ENCODE data around the gene KNDC1. TPM values are rescaled to one million over a fixed set of nuclear protein-coding genes. Genes with fewer than 3 reads are reported as not detected.

The KNDC1 gene
- total RNA-seq, 1 donor from 2014 or later, result 0.55 TPM

GRCh38 chr10:133249094-133249780, 89.2 kb downstream of the KNDC1 start:
- peaks cover 20% of the 10 kb centered on the region for H3K27me3 Mint-ChIP-seq (ENCODE audit: low read depth)
- no peak overlapping the region for H3K27ac Mint-ChIP-seq (ENCODE audit: unreplicated experiment)
- no peaks in the 10 kb centered on the region for H3K36me3 Mint-ChIP-seq (ENCODE audit: low read depth)
- no peaks in the 10 kb centered on the region for H3K9me3 Mint-ChIP-seq (ENCODE audit: low read depth)
- DNase-seq (ENCODE audit: low spot score), result no peak
- H3K4me1 Mint-ChIP-seq (ENCODE audit: low read depth), result no peaks in the 10 kb centered on the region
- no peak for TF ChIP-seq CTCF (IDR thresholded peaks at IDR 0.05)
- no peak overlapping the region for H3K4me3 Mint-ChIP-seq (ENCODE audit: unreplicated experiment)

GRCh38 chr10:133249975-133250754, 90.1 kb downstream of the KNDC1 start:
- TF ChIP-seq CTCF (IDR thresholded peaks at IDR 0.05), result no peak
- no peaks in the 10 kb centered on the region for H3K4me1 Mint-ChIP-seq (ENCODE audit: low read depth)
- no peak overlapping the region for H3K4me3 Mint-ChIP-seq (ENCODE audit: unreplicated experiment)
- no peaks in the 10 kb centered on the region for H3K36me3 Mint-ChIP-seq (ENCODE audit: low read depth)
- DNase-seq (ENCODE audit: low spot score), result no peak
- H3K27ac Mint-ChIP-seq (ENCODE audit: unreplicated experiment), result no peak overlapping the region
- H3K9me3 Mint-ChIP-seq (ENCODE audit: low read depth), result no peaks in the 10 kb centered on the region
- H3K27me3 Mint-ChIP-seq (ENCODE audit: low read depth), result peaks cover 24% of the 10 kb centered on the region

GRCh38 chr10:133251388-133252222, 91.6 kb downstream of the KNDC1 start:
- DNase-seq (ENCODE audit: low spot score), result no peak
- Mint-ChIP-seq H3K9me3 (ENCODE audit: low read depth) (no peaks in the 10 kb centered on the region), H3K27me3 (ENCODE audit: low read depth) (peaks cover 21% of the 10 kb centered on the region), H3K4me3 (ENCODE audit: unreplicated experiment) (no peak overlapping the region), H3K27ac (ENCODE audit: unreplicated experiment) (no peak overlapping the region), H3K36me3 (ENCODE audit: low read depth) (no peaks in the 10 kb centered on the region), H3K4me1 (ENCODE audit: low read depth) (no peaks in the 10 kb centered on the region)
- no peak for TF ChIP-seq CTCF (IDR thresholded peaks at IDR 0.05)

- Mint-ChIP-seq H3K27me3 (ENCODE audit: low read depth) (peaks cover 19% of the 10 kb centered on the region), H3K9me3 (ENCODE audit: low read depth) (no peaks in the 10 kb centered on the region), H3K36me3 (ENCODE audit: low read depth) (no peaks in the 10 kb centered on the region), H3K27ac (ENCODE audit: unreplicated experiment) (no peak overlapping the region), H3K4me3 (ENCODE audit: unreplicated experiment) (no peak overlapping the region), H3K4me1 (ENCODE audit: low read depth) (no peaks in the 10 kb centered on the region)
- no peak for TF ChIP-seq CTCF (IDR thresholded peaks at IDR 0.05)
- DNase-seq (ENCODE audit: low spot score), result no peak
Measured at GRCh38 chr10:133252223-133252552, 92.2 kb downstream of the KNDC1 start.

GRCh38 chr10:133253361-133253955, 93.4 kb downstream of the KNDC1 start:
- Mint-ChIP-seq H3K4me1 (ENCODE audit: low read depth) (no peaks in the 10 kb centered on the region), H3K4me3 (ENCODE audit: unreplicated experiment) (no peak overlapping the region), H3K36me3 (ENCODE audit: low read depth) (no peaks in the 10 kb centered on the region), H3K27ac (ENCODE audit: unreplicated experiment) (no peak overlapping the region), H3K27me3 (ENCODE audit: low read depth) (peaks cover 18% of the 10 kb centered on the region), H3K9me3 (ENCODE audit: low read depth) (no peaks in the 10 kb centered on the region)
- no peak for TF ChIP-seq CTCF (IDR thresholded peaks at IDR 0.05)
- no peak for DNase-seq (ENCODE audit: low spot score)

All from chondrocyte (in vitro differentiated cells).